ENCODE measurements around the gene TEDC2.

GRCh38 chr16:2466667-2467527 is 7.0 kb downstream of the TEDC2 start:
- no peak for TF ChIP-seq CTCF (IDR thresholded peaks at IDR 0.05)
- TF ChIP-seq POLR2A (IDR thresholded peaks at IDR 0.05), result no peak
